H1 (cell line): Measurements from ENCODE around the gene ZSWIM9. TPM values are rescaled to one million over a fixed set of nuclear protein-coding genes. Genes with fewer than 3 reads are reported as not detected.

ENCODE experiments used
- CTCF ChIA-PET: fragments of 300-600 bp; sonication (Branson Sonifier 250); formaldehyde crosslinking; loops from one replicate; lab custom pipeline; 2021; ENCODE audit not compliant: partially characterized antibody; lab: Charles Lee
- POLR2A ChIA-PET: fragments of 300-600 bp; sonication (Branson Sonifier 250); formaldehyde crosslinking; loops from one replicate; lab custom pipeline; 2021; ENCODE audit warnings: inconsistent platforms; ENCODE audit not compliant: partially characterized antibody; lab: Charles Lee
- DNase-seq, 2 experiments: peaks; one replicate each; pipeline versions ENCODE4 v3.0.0 to v3.0.0-alpha.2; 2010 to 2022; ENCODE audit warnings: low spot score in 2 of 2, low read depth in 1 of 2, mixed read lengths in 1 of 2
- FAIRE-seq: peaks from 2 replicates; lab custom pipeline; 2011; peaks lifted over from hg19 to GRCh38; lab: Jason Lieb, UNC
- H2AFZ ChIP-seq: 2 replicates; pipeline ENCODE4 v1.8.1; 2012; ENCODE audit warnings: low read length, inconsistent platforms
- H2AK5ac ChIP-seq: 2 replicates; pipeline ENCODE4 v1.6.1; 2013; ENCODE audit warnings: low read depth, low read length
- H2BK120ac ChIP-seq: replicated peaks from 2 replicates; pipeline ENCODE3; 2013; ENCODE audit warnings: low read depth, low read length, inconsistent platforms
- H2BK12ac ChIP-seq: 2 replicates; pipeline ENCODE4 v1.6.1; 2013; ENCODE audit warnings: low read depth, low read length
- H2BK15ac ChIP-seq: 2 replicates; pipeline ENCODE4 v1.6.1; 2013; ENCODE audit warnings: low read length
- H2BK20ac ChIP-seq: 2 replicates; pipeline ENCODE4 v1.6.1; 2013; ENCODE audit warnings: low read length
- H2BK5ac ChIP-seq: 2 replicates; pipeline ENCODE4 v1.6.1; 2013; ENCODE audit warnings: low read depth, low read length
- H3K14ac ChIP-seq: 2 replicates; pipeline ENCODE4 v1.6.1; 2013; ENCODE audit warnings: inconsistent platforms; ENCODE audit not compliant: insufficient read length
- H3K18ac ChIP-seq: 2 replicates; pipeline ENCODE4 v1.6.1; 2013; ENCODE audit warnings: low read length; ENCODE audit errors: extremely low read depth
- H3K23ac ChIP-seq: 2 replicates; pipeline ENCODE4 v1.6.1; 2013; ENCODE audit warnings: inconsistent platforms; ENCODE audit not compliant: insufficient read length
- H3K23me2 ChIP-seq: 2 replicates; pipeline ENCODE4 v1.6.1; 2013; ENCODE audit warnings: low read depth, low read length
- H3K27ac ChIP-seq: 2 replicates; pipeline ENCODE4 v1.6.1; 2011; ENCODE audit warnings: low read depth, low read length, inconsistent platforms
- H3K27me3 ChIP-seq, 4 experiments: replicated peaks in 1 of 4; 1 replicate in 1 of 4; 2 replicates in 3 of 4; pipeline versions ENCODE4 v1.6.1 to v1.8.1; 2011 to 2013; ENCODE audit warnings: low read length in 3 of 4, mild to moderate bottlenecking in 3 of 4, inconsistent platforms in 2 of 4, mixed read lengths in 2 of 4, moderate library complexity in 1 of 4; ENCODE audit not compliant: control insufficient read depth in 3 of 4, insufficient read depth in 3 of 4; ENCODE audit errors: extremely low read depth in 1 of 4
- H3K36me3 ChIP-seq, 4 experiments: 2 replicates each; pipeline versions ENCODE4 v1.6.1 to v1.8.1; 2011 to 2013; ENCODE audit warnings: mild to moderate bottlenecking in 4 of 4, low read length in 3 of 4, moderate library complexity in 2 of 4, control low read depth in 1 of 4, inconsistent platforms in 1 of 4; ENCODE audit not compliant: insufficient read depth in 4 of 4, control insufficient read depth in 2 of 4
- H3K4ac ChIP-seq: replicated peaks from 2 replicates; pipeline ENCODE3; 2013; ENCODE audit warnings: low read length, low read depth, mixed read lengths, inconsistent platforms; ENCODE audit not compliant: insufficient read length
- H3K4me1 ChIP-seq, 4 experiments: replicated peaks in 1 of 4; 1 replicate in 1 of 4; 2 replicates in 3 of 4; pipeline versions ENCODE4 v1.6.1 to v1.8.1; 2011 to 2013; ENCODE audit warnings: low read length in 3 of 4, inconsistent platforms in 2 of 4, mixed read lengths in 1 of 4; ENCODE audit not compliant: insufficient read depth in 4 of 4, control insufficient read depth in 3 of 4
- H3K4me2 ChIP-seq, 2 experiments: 2 replicates each; pipeline versions ENCODE4 v1.6.1 to v1.8.1; 2011 to 2013; ENCODE audit warnings: low read depth in 2 of 2, low read length in 2 of 2, control low read depth in 1 of 2, inconsistent platforms in 1 of 2, mild to moderate bottlenecking in 1 of 2; ENCODE audit not compliant: insufficient read depth in 1 of 2
- H3K4me3 ChIP-seq, 4 experiments: fragments of 200-600, 300-600 bp in 1 of 4; sonication (generic), shearing (Covaris generic), sonication (Bioruptor Twin) in 1 of 4; 2 replicates each; pipeline versions ENCODE4 v1.5.1 to v1.8.1; 2011 to 2016; ENCODE audit warnings: low read length in 4 of 4, low read depth in 3 of 4, control low read depth in 2 of 4, inconsistent platforms in 2 of 4, mild to moderate bottlenecking in 2 of 4, mixed read lengths in 1 of 4, moderate library complexity in 1 of 4; ENCODE audit not compliant: insufficient read depth in 2 of 4; ENCODE audit errors: extremely low read depth in 1 of 4
- H3K56ac ChIP-seq: replicated peaks from 2 replicates; pipeline ENCODE3; 2013; ENCODE audit warnings: low read depth, mild to moderate bottlenecking, mixed read lengths, low read length, inconsistent platforms; ENCODE audit not compliant: insufficient read length
- H3K79me1 ChIP-seq: 2 replicates; pipeline ENCODE4 v1.6.1; 2013; ENCODE audit warnings: low read depth, low read length, control low read depth
- H3K79me2 ChIP-seq, 2 experiments: 2 replicates each; pipeline versions ENCODE4 v1.6.1 to v1.8.1; 2012 to 2013; ENCODE audit warnings: low read length in 2 of 2, mild to moderate bottlenecking in 2 of 2, inconsistent platforms in 1 of 2; ENCODE audit not compliant: insufficient read depth in 2 of 2, control insufficient read depth in 1 of 2
- H3K9ac ChIP-seq, 4 experiments: replicated peaks in 1 of 4; 1 replicate in 1 of 4; 2 replicates in 3 of 4; pipeline versions ENCODE4 v1.6.1 to v1.8.1; 2011 to 2013; ENCODE audit warnings: low read depth in 3 of 4, low read length in 3 of 4, control low read depth in 2 of 4, mild to moderate bottlenecking in 2 of 4, moderate library complexity in 2 of 4, inconsistent platforms in 1 of 4; ENCODE audit errors: extremely low read depth in 1 of 4
- H3K9me3 ChIP-seq, 2 experiments: 2 replicates each; pipeline versions ENCODE4 v1.6.1 to v1.8.1; 2012 to 2013; ENCODE audit warnings: mild to moderate bottlenecking in 2 of 2, moderate library complexity in 2 of 2, control low read depth in 1 of 2, inconsistent platforms in 1 of 2, low read depth in 1 of 2, low read length in 1 of 2, mixed read lengths in 1 of 2; ENCODE audit not compliant: insufficient read depth in 2 of 2
- H4K20me1 ChIP-seq, 2 experiments: replicated peaks in 1 of 2; 2 replicates each; pipeline versions ENCODE3 to v1.8.1; 2011 to 2013; ENCODE audit warnings: inconsistent platforms in 2 of 2, low read length in 2 of 2, mild to moderate bottlenecking in 1 of 2; ENCODE audit not compliant: insufficient read depth in 2 of 2, control insufficient read depth in 1 of 2
- H4K5ac ChIP-seq: 2 replicates; pipeline ENCODE4 v1.6.1; 2013; ENCODE audit warnings: low read length, low read depth, mixed read lengths, inconsistent platforms; ENCODE audit not compliant: insufficient read length
- H4K8ac ChIP-seq: 2 replicates; pipeline ENCODE4 v1.8.0; 2013; ENCODE audit warnings: mild to moderate bottlenecking, moderate library complexity, low read length, inconsistent platforms; ENCODE audit not compliant: insufficient read depth; ENCODE audit errors: extremely low read depth
- H4K91ac ChIP-seq: replicated peaks from 2 replicates; pipeline ENCODE3; 2013; ENCODE audit warnings: low read length, mixed read lengths, inconsistent platforms; ENCODE audit not compliant: insufficient read length
- BACH1 ChIP-seq: IDR thresholded peaks from 2 replicates; pipeline ENCODE4 v1.6.1; 2012; ENCODE audit warnings: low read length, improper control_type of control experiment
- CEBPB ChIP-seq: IDR thresholded peaks from 2 replicates; pipeline ENCODE4 v1.6.1; 2012; ENCODE audit warnings: low read depth, low read length
- EGR1 ChIP-seq: IDR thresholded peaks from 2 replicates; pipeline ENCODE4 v1.6.1; 2011; ENCODE audit warnings: low read depth, low read length, borderline replicate concordance
- HDAC2 ChIP-seq, 2 experiments: fragments of 300-600 bp in 1 of 2; sonication (generic) in 1 of 2; IDR thresholded peaks; 2 replicates each; pipeline ENCODE4 v1.6.1; 2011 to 2012; ENCODE audit warnings: low read depth in 2 of 2, low read length in 2 of 2, mild to moderate bottlenecking in 2 of 2, moderate library complexity in 2 of 2, borderline replicate concordance in 1 of 2, inconsistent platforms in 1 of 2
- SAP30 ChIP-seq: fragments of 300-600 bp; sonication (generic); IDR thresholded peaks from 2 replicates; pipeline ENCODE4 v1.7.1; 2012; ENCODE audit warnings: low read length, moderate library complexity, mild to moderate bottlenecking, inconsistent platforms; ENCODE audit not compliant: insufficient read depth, insufficient replicate concordance
- SIN3A ChIP-seq, 2 experiments: IDR thresholded peaks in 1 of 2; conservative IDR thresholded peaks in 1 of 2; 2 replicates each; pipeline ENCODE4 v1.6.1; 2011 to 2012; ENCODE audit warnings: low read length in 2 of 2, improper control_type of control experiment in 1 of 2, low read depth in 1 of 2, mild to moderate bottlenecking in 1 of 2
- TAF1 ChIP-seq: IDR thresholded peaks from 2 replicates; pipeline ENCODE4 v1.6.1; 2011; ENCODE audit warnings: mild to moderate bottlenecking, low read depth, low read length
- TBP ChIP-seq: IDR thresholded peaks from 2 replicates; pipeline ENCODE4 v1.6.1; 2011; ENCODE audit warnings: low read depth, low read length, improper control_type of control experiment
- TCF12 ChIP-seq: IDR thresholded peaks from 2 replicates; pipeline ENCODE4 v1.6.1; 2011; ENCODE audit warnings: low read depth, mild to moderate bottlenecking, low read length
- ZNF274 ChIP-seq: IDR thresholded peaks from 2 replicates; pipeline ENCODE4 v1.7.0; 2012; ENCODE audit warnings: low read length, borderline replicate concordance; ENCODE audit errors: extremely low read depth
- WGBS, 2 experiments: shearing (Covaris generic) in 1 of 2; methylation state at CpG; one replicate each; pipeline versions ENCODE4 v1.1.6 to v1.1.7; 2013 to 2015; ENCODE audit warnings: low lambda C conversion rate in 2 of 2, mixed read lengths in 2 of 2, inconsistent platforms in 1 of 2, low coverage in 1 of 2, missing lambda C conversion rate in 1 of 2; ENCODE audit not compliant: insufficient replicate concordance in 2 of 2, insufficient coverage in 1 of 2, insufficient read length in 1 of 2; ENCODE audit errors: extremely low coverage in 1 of 2, missing lambda C conversion rate in 1 of 2; 5-methylcytosine and 5-hydroxymethylcytosine counted together
- polyA plus RNA-seq, 7 experiments: library from polyadenylated mRNA; depleted of rRNA in 3 of 7; stranded (reverse) in 5 of 7; unstranded in 2 of 7; fragments of >200 nt in 5 of 7; fragments of 200-250 nt in 2 of 7; gene quantifications; 1 replicate in 5 of 7; 2 replicates in 1 of 7; 4 replicates in 1 of 7; pipeline versions ENCODE4 v1.2.1 to v1.2.3, GENCODE V29; 2011 to 2013; ENCODE audit warnings: missing spikeins in 2 of 7, mixed read lengths in 2 of 7
- total RNA-seq: library from RNA; stranded (reverse); fragmentation: NEBNext Ultra II Directional; extraction: Animal tissue kit (Norgen Biotek cat#: 25700); gene quantifications from 2 replicates; pipeline ENCODE4 v1.2.1, GENCODE V29; 2021
- TF ChIP-seq, protein P1 (sequence below): IDR thresholded peaks from 2 replicates; pipeline ENCODE4 v1.6.1; 2011; ENCODE audit warnings: low read length, improper control_type of control experiment

ZSWIM9 gene
- total and polyA plus RNA-seq, 2 of the 8 experiments (the other 6 are each of a cell fraction or from before 2014, with no cell fraction given) = 1.5 to 10.4 TPM

- Histone ChIP-seq H3K9me3 (no peaks in the 10 kb centered on the region), H4K5ac (peak overlapping the region; percentile 59), H3K36me3 (peaks cover 2 to 19% (median 16%) of the 10 kb centered on the region in 4 experiments), H2BK5ac (peak overlapping the region; percentile 72), H3K9ac (peak overlapping the region; percentile 56 to 89 (median 84)), H3K56ac (peak overlapping the region; percentile 42), H3K4me1 (peaks cover 0 to 13% (median 6%) of the 10 kb centered on the region in 4 experiments; a peak in 6 of 7 replicates), H3K27ac (peak overlapping the region; percentile 98), H2BK12ac (no peak overlapping the region), H3K14ac (no peak overlapping the region), H3K18ac (no peak overlapping the region), H3K4me2 (peak overlapping the region; percentile 94 to 96), H3K79me1 (peaks cover 6% of the 10 kb centered on the region; the same call in 1 of the 2 replicates), H4K8ac (peak overlapping the region; percentile 77; the same call in 1 of the 2 replicates), H3K4ac (peak overlapping the region; percentile 29), H2AFZ (no peak overlapping the region; the same call in 1 of the 2 replicates), H2BK120ac (no peak overlapping the region), H2AK5ac (no peak overlapping the region), H3K79me2 (peaks cover 6 to 40% of the 10 kb centered on the region in 2 experiments), H2BK15ac (no peak overlapping the region), H2BK20ac (no peak overlapping the region), H3K4me3 (peak overlapping the region; percentile 93 to 99 (median 98)), H3K27me3 (no peaks in the 10 kb centered on the region), H4K91ac (peak overlapping the region; percentile 68), H3K23me2 (peaks cover 11% of the 10 kb centered on the region), H3K23ac (no peak overlapping the region), H4K20me1 (peaks cover 2 to 7% of the 10 kb centered on the region in 2 experiments)
- ChIA-PET POLR2A (interaction anchor here (0.6 to 1.7 kb wide), 13 partner anchors 8 to 142 kb away, joined by 3 to 7 read pairs (median 3); no protein-coding TSS in a partner anchor), CTCF (interaction anchor here (0.9 to 2.1 kb wide), 6 partner anchors 18 to 144 kb away, joined by 3 to 9 read pairs (median 5); no protein-coding TSS in a partner anchor)
- FAIRE-seq = no peak
- no peak for DNase-seq
- WGBS, 2 experiments = 4% methylated on average over 14 of the region's 21 CpGs; no CpG with 5 or more reads in 1 of the 2 experiments
- TF ChIP-seq TAF1 = peak; percentile 2; the same call in 1 of the 2 replicates
- no peak for TF ChIP-seq BACH1
- no peak for TF ChIP-seq EGR1
- peak in 1 of 2 experiments; percentile 58; a peak in 1 of 4 replicates for TF ChIP-seq HDAC2 (IDR thresholded peaks at IDR 0.05; ENCODE audit: borderline replicate concordance in 1 of 2, low read depth in 2 of 2, low read length in 2 of 2)
- TF ChIP-seq SAP30 = peak; percentile 50
- no peak for TF ChIP-seq ZNF274
- no peak for TF ChIP-seq TBP
- 0 out of 4 replicates have a peak, but pooled peaks of 1 of the 2 experiments have one; percentile 14 for TF ChIP-seq SIN3A (conservative IDR thresholded peaks at IDR 0.05 in 1 of 2, IDR thresholded peaks at IDR 0.05 in 1 of 2; ENCODE audit: low read depth in 1 of 2, low read length in 2 of 2)
- TF ChIP-seq, protein P1, sequence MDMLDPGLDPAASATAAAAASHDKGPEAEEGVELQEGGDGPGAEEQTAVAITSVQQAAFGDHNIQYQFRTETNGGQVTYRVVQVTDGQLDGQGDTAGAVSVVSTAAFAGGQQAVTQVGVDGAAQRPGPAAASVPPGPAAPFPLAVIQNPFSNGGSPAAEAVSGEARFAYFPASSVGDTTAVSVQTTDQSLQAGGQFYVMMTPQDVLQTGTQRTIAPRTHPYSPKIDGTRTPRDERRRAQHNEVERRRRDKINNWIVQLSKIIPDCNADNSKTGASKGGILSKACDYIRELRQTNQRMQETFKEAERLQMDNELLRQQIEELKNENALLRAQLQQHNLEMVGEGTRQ = no peak
- TF ChIP-seq CEBPB = no peak
- TF ChIP-seq TCF12 = 0 out of 2 replicates have a peak, but pooled peaks have one; percentile 43
These were observed 402 bp downstream of the ZSWIM9 start for GRCh38 chr19:48170817-48171347.
